ENCODE measurements around the gene ENOX1.

The ENOX1 gene

GRCh38 chr13:43232144-43232872 lies 554.5 kb downstream of the ENOX1 start:
- H3K27me3 ChIP-seq (ENCODE audit: control insufficient read depth in 5 of 5, insufficient read depth in 4 of 5, low read length in 5 of 5): no peaks in the 10 kb centered on the region
- H3K9me3 ChIP-seq (ENCODE audit: control insufficient read depth in 5 of 5, low read length in 5 of 5): no peaks in the 10 kb centered on the region
- no peaks in the 10 kb centered on the region for H3K36me3 ChIP-seq (ENCODE audit: control insufficient read depth in 5 of 5, insufficient read depth in 5 of 5, low read length in 5 of 5)
- no peak overlapping the region for H3K9ac ChIP-seq (ENCODE audit: low read length in 5 of 5)
- H3K27ac ChIP-seq (ENCODE audit: low read depth, low read length): no peak overlapping the region
- H3K4me1 ChIP-seq (ENCODE audit: control insufficient read depth in 5 of 5, insufficient read depth in 5 of 5, low read length in 5 of 5): peaks cover 0 to 15% (median 2%) of the 10 kb centered on the region in 5 donors
- no peak overlapping the region for H3K4me3 ChIP-seq (ENCODE audit: low read depth in 1 of 5, low read length in 5 of 5)

DNA sequence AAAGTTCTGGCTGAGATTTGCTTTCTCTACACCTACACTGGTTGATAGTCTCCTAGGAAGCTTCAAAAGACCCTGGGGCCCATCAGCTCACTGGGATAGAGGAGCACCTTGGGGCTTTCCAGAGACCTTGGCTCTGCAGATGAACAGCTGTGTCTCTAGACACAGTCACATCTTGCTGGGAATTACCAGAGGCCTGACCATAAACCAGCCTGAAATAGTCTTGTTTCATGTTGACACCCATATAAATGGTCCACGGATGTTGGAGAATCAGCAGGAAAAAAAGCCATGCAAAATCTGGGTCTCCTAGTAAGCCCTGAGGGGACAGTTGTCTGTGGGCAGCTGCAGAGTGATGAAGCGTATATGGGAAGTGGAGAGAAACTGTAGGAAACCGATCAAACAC lies 555.8 kb downstream of the ENOX1 start:
- Histone ChIP-seq H3K36me3 (ENCODE audit: control insufficient read depth in 5 of 5, insufficient read depth in 5 of 5, low read length in 5 of 5) (no peaks in the 10 kb centered on the region), H3K27ac (ENCODE audit: low read depth, low read length) (no peak overlapping the region), H3K27me3 (ENCODE audit: control insufficient read depth in 5 of 5, insufficient read depth in 4 of 5, low read length in 5 of 5) (no peaks in the 10 kb centered on the region), H3K4me3 (ENCODE audit: low read depth in 1 of 5, low read length in 5 of 5) (no peak overlapping the region), H3K9me3 (ENCODE audit: control insufficient read depth in 5 of 5, low read length in 5 of 5) (no peaks in the 10 kb centered on the region), H3K9ac (ENCODE audit: low read length in 5 of 5) (no peak overlapping the region), H3K4me1 (ENCODE audit: control insufficient read depth in 5 of 5, insufficient read depth in 5 of 5, low read length in 5 of 5) (peaks cover 0 to 15% (median 2%) of the 10 kb centered on the region in 5 donors)

- Histone ChIP-seq H3K27ac (ENCODE audit: low read depth, low read length) (no peak overlapping the region), H3K4me3 (ENCODE audit: low read depth in 1 of 5, low read length in 5 of 5) (no peak overlapping the region), H3K4me1 (ENCODE audit: control insufficient read depth in 5 of 5, insufficient read depth in 5 of 5, low read length in 5 of 5) (peaks cover 0 to 15% (median 2%) of the 10 kb centered on the region in 5 donors), H3K9ac (ENCODE audit: low read length in 5 of 5) (no peak overlapping the region), H3K36me3 (ENCODE audit: control insufficient read depth in 5 of 5, insufficient read depth in 5 of 5, low read length in 5 of 5) (no peaks in the 10 kb centered on the region), H3K27me3 (ENCODE audit: control insufficient read depth in 5 of 5, insufficient read depth in 4 of 5, low read length in 5 of 5) (no peaks in the 10 kb centered on the region), H3K9me3 (ENCODE audit: control insufficient read depth in 5 of 5, low read length in 5 of 5) (no peaks in the 10 kb centered on the region)
These were observed 557.3 kb downstream of the ENOX1 start for GRCh38 chr13:43229506-43229905.

GRCh38 chr13:43227721-43228120 lies 559.1 kb downstream of the ENOX1 start:
- no peak overlapping the region for H3K27ac ChIP-seq (ENCODE audit: low read depth, low read length)
- no peak overlapping the region for H3K4me3 ChIP-seq (ENCODE audit: low read depth in 1 of 5, low read length in 5 of 5)
- H3K9me3 ChIP-seq (ENCODE audit: control insufficient read depth in 5 of 5, low read length in 5 of 5): no peaks in the 10 kb centered on the region
- H3K9ac ChIP-seq (ENCODE audit: low read length in 5 of 5): no peak overlapping the region
- no peaks in the 10 kb centered on the region for H3K36me3 ChIP-seq (ENCODE audit: control insufficient read depth in 5 of 5, insufficient read depth in 5 of 5, low read length in 5 of 5)
- H3K4me1 ChIP-seq (ENCODE audit: control insufficient read depth in 5 of 5, insufficient read depth in 5 of 5, low read length in 5 of 5): peaks cover 0 to 4% (median 0%) of the 10 kb centered on the region in 5 donors
- no peaks in the 10 kb centered on the region for H3K27me3 ChIP-seq (ENCODE audit: control insufficient read depth in 5 of 5, insufficient read depth in 4 of 5, low read length in 5 of 5)

DNA sequence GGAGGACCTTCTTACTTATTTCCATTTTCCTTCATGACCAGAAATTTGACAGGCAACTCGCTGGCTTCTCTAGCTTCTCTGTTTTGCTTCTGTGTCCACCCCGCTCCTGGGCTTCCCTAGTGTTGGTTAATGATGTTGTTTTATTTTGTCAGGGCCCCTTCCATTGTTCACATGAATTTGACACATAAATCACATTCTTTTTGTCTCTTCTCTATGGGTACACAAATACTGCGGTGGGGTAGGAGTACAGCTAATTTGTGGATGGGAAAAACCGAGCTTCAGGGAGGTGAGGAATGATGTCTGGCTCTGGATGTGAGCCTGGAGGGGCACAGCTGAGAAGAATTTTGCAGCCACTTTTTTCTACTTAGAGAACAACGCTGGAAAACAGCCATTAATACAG lies 563.6 kb downstream of the ENOX1 start:
- Histone ChIP-seq H3K27me3 (ENCODE audit: control insufficient read depth in 5 of 5, insufficient read depth in 4 of 5, low read length in 5 of 5) (no peaks in the 10 kb centered on the region), H3K27ac (ENCODE audit: low read depth, low read length) (no peak overlapping the region), H3K36me3 (ENCODE audit: control insufficient read depth in 5 of 5, insufficient read depth in 5 of 5, low read length in 5 of 5) (no peaks in the 10 kb centered on the region), H3K9me3 (ENCODE audit: control insufficient read depth in 5 of 5, low read length in 5 of 5) (no peaks in the 10 kb centered on the region), H3K4me1 (ENCODE audit: control insufficient read depth in 5 of 5, insufficient read depth in 5 of 5, low read length in 5 of 5) (no peaks in the 10 kb centered on the region), H3K9ac (ENCODE audit: low read length in 5 of 5) (no peak overlapping the region), H3K4me3 (ENCODE audit: low read depth in 1 of 5, low read length in 5 of 5) (no peak overlapping the region)

DNA sequence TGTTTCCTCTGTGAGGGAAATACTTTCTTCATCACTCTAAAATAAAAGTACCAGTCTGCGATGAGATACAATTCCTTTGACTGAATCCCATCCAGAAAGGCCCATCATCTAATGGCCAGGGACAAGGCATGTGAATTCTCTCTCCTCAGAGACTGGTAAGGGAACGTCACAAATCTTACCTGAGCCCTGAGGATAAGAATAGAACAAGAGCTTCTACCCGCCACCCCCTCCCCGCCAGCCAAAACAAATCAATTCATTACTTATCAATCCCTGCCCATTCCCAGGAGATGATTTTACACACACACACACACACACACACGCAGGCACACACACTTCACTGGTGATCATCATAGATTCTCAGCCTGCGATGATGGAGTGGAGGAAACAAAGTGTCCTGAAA lies 564.7 kb downstream of the ENOX1 start:
- Histone ChIP-seq H3K27ac (ENCODE audit: low read depth, low read length) (no peak overlapping the region), H3K4me3 (ENCODE audit: low read depth in 1 of 5, low read length in 5 of 5) (no peak overlapping the region), H3K9ac (ENCODE audit: low read length in 5 of 5) (no peak overlapping the region)

DNA sequence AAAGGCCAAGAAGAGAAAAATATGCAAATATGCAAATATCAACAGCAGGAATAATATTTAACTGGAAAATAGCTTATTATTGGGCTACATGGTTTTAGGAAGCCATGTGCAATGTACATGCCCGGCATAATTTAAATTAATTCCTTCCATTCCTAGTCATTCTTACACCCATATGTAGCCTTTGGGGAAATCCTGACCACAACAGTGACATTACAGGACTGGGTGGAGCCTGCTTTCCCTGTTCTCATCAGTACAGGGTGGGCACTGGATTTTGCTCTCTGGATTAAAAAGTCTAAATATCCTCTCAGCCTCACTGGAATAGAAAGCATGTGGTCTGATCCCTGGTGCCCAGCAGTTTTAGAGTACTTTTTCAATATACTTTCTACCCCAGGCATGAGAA lies 565.2 kb downstream of the ENOX1 start:
- H3K4me3 ChIP-seq (ENCODE audit: low read depth in 1 of 5, low read length in 5 of 5): no peak overlapping the region

More for the DNA sequence above, 564.7 kb downstream of the ENOX1 start:
- H3K27me3 ChIP-seq (ENCODE audit: control insufficient read depth in 5 of 5, insufficient read depth in 4 of 5, low read length in 5 of 5): no peaks in the 10 kb centered on the region
- H3K36me3 ChIP-seq (ENCODE audit: control insufficient read depth in 5 of 5, insufficient read depth in 5 of 5, low read length in 5 of 5): no peaks in the 10 kb centered on the region
- H3K9me3 ChIP-seq (ENCODE audit: control insufficient read depth in 5 of 5, low read length in 5 of 5): no peaks in the 10 kb centered on the region
- H3K4me1 ChIP-seq (ENCODE audit: control insufficient read depth in 5 of 5, insufficient read depth in 5 of 5, low read length in 5 of 5): no peaks in the 10 kb centered on the region

GRCh38 chr13:43220873-43221595 lies 565.7 kb downstream of the ENOX1 start:
- H3K36me3 ChIP-seq (ENCODE audit: control insufficient read depth in 5 of 5, insufficient read depth in 5 of 5, low read length in 5 of 5): no peaks in the 10 kb centered on the region
- no peak overlapping the region for H3K4me3 ChIP-seq (ENCODE audit: low read depth in 1 of 5, low read length in 5 of 5)
- no peak overlapping the region for H3K27ac ChIP-seq (ENCODE audit: low read depth, low read length)
- no peaks in the 10 kb centered on the region for H3K9me3 ChIP-seq (ENCODE audit: control insufficient read depth in 5 of 5, low read length in 5 of 5)
- H3K4me1 ChIP-seq (ENCODE audit: control insufficient read depth in 5 of 5, insufficient read depth in 5 of 5, low read length in 5 of 5): no peaks in the 10 kb centered on the region
- no peak overlapping the region for H3K9ac ChIP-seq (ENCODE audit: low read length in 5 of 5)
- no peaks in the 10 kb centered on the region for H3K27me3 ChIP-seq (ENCODE audit: control insufficient read depth in 5 of 5, insufficient read depth in 4 of 5, low read length in 5 of 5)

More for the DNA sequence above, 565.2 kb downstream of the ENOX1 start:
- Histone ChIP-seq H3K27ac (ENCODE audit: low read depth, low read length) (no peak overlapping the region), H3K9ac (ENCODE audit: low read length in 5 of 5) (no peak overlapping the region), H3K4me1 (ENCODE audit: control insufficient read depth in 5 of 5, insufficient read depth in 5 of 5, low read length in 5 of 5) (no peaks in the 10 kb centered on the region), H3K9me3 (ENCODE audit: control insufficient read depth in 5 of 5, low read length in 5 of 5) (no peaks in the 10 kb centered on the region), H3K36me3 (ENCODE audit: control insufficient read depth in 5 of 5, insufficient read depth in 5 of 5, low read length in 5 of 5) (no peaks in the 10 kb centered on the region), H3K27me3 (ENCODE audit: control insufficient read depth in 5 of 5, insufficient read depth in 4 of 5, low read length in 5 of 5) (no peaks in the 10 kb centered on the region)

DNA sequence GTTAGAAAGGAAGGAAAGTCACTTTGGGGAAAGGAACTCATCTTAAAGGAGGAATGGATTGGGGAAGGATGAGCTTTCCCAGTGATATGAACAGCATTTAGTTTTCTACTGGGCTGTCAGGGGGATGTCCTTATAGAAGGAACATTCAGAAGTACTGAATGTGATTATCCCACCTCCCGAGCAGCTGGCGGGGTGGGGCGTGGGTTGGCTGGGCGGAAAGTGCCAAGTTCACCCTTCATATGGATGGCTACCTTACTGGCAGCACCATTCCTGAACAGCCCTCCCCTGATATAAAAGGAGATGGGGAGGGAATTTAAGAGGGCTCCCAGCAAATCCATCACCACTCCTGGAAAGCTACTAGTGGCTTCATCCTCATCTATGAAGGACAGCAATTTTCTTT lies 572.6 kb downstream of the ENOX1 start:
- H3K36me3 ChIP-seq (ENCODE audit: control insufficient read depth in 5 of 5, insufficient read depth in 5 of 5, low read length in 5 of 5): no peaks in the 10 kb centered on the region
- no peaks in the 10 kb centered on the region for H3K9me3 ChIP-seq (ENCODE audit: control insufficient read depth in 5 of 5, low read length in 5 of 5)
- H3K9ac ChIP-seq (ENCODE audit: low read length in 5 of 5): no peak overlapping the region
- H3K4me1 ChIP-seq (ENCODE audit: control insufficient read depth in 5 of 5, insufficient read depth in 5 of 5, low read length in 5 of 5): peaks cover 0 to 4% (median 0%) of the 10 kb centered on the region in 5 donors
- no peaks in the 10 kb centered on the region for H3K27me3 ChIP-seq (ENCODE audit: control insufficient read depth in 5 of 5, insufficient read depth in 4 of 5, low read length in 5 of 5)
- H3K4me3 ChIP-seq (ENCODE audit: low read depth in 1 of 5, low read length in 5 of 5): no peak overlapping the region
- H3K27ac ChIP-seq (ENCODE audit: low read depth, low read length): no peak overlapping the region

DNA sequence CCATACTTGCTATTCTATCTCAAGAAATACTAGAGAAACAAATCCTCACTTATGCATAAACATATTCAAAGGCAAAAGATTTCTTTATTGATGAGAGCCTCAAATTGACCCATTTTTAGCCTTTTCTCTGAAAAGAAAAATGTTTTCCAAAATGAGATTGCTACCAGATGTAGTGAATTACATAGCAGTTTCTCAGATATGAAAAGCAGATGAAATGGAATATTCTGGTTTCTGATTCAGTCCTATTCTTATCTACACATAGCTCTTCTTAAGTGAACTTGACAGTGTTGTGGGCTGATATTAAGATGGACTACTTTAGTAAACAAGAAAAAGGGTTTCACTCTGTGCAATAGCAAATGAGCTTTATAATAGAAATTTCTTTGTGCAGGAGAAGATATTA lies 579.9 kb downstream of the ENOX1 start:
- Histone ChIP-seq H3K27ac (ENCODE audit: low read depth, low read length) (no peak overlapping the region), H3K4me1 (ENCODE audit: control insufficient read depth in 5 of 5, insufficient read depth in 5 of 5, low read length in 5 of 5) (peaks cover 0 to 4% (median 0%) of the 10 kb centered on the region in 5 donors), H3K9ac (ENCODE audit: low read length in 5 of 5) (no peak overlapping the region), H3K36me3 (ENCODE audit: control insufficient read depth in 5 of 5, insufficient read depth in 5 of 5, low read length in 5 of 5) (no peaks in the 10 kb centered on the region), H3K27me3 (ENCODE audit: control insufficient read depth in 5 of 5, insufficient read depth in 4 of 5, low read length in 5 of 5) (no peaks in the 10 kb centered on the region), H3K4me3 (ENCODE audit: low read depth in 1 of 5, low read length in 5 of 5) (no peak overlapping the region), H3K9me3 (ENCODE audit: control insufficient read depth in 5 of 5, low read length in 5 of 5) (peaks cover 0 to 8% (median 0%) of the 10 kb centered on the region in 5 donors)
